OCI-LY1 (cell line): ENCODE measurements around the gene CHMP6.

Source experiments
- H2AFZ ChIP-seq: fragments of 200-600 bp; sonication (generic), shearing (Covaris generic); 2 replicates; pipeline ENCODE4 v1.6.0; 2014; ENCODE audit warnings: antibody characterized with exemption, mild to moderate bottlenecking, low read length
- H3F3A ChIP-seq: fragments of 200-600 bp; sonication (generic), shearing (Covaris generic); 2 replicates; pipeline ENCODE4 v1.6.0; 2014; ENCODE audit warnings: mild to moderate bottlenecking, antibody characterized with exemption, low read length, moderate library complexity; ENCODE audit not compliant: insufficient read depth
- H3K27ac ChIP-seq: fragments of 200-600 bp; sonication (generic); 2 replicates; pipeline ENCODE4 v1.5.1; 2014; ENCODE audit warnings: low read length, mixed run types, mild to moderate bottlenecking, low read depth; ENCODE audit not compliant: poor library complexity, severe bottlenecking
- H3K27me3 ChIP-seq: fragments of 200-600 bp; sonication (generic); 2 replicates; pipeline ENCODE4 v1.6.0; 2014; ENCODE audit warnings: antibody characterized with exemption, mild to moderate bottlenecking, low read length, moderate library complexity; ENCODE audit not compliant: insufficient read depth
- H3K36me3 ChIP-seq: fragments of 200-600 bp; sonication (generic); 2 replicates; pipeline ENCODE4 v1.6.1; 2014; ENCODE audit warnings: mild to moderate bottlenecking, antibody characterized with exemption, low read length, moderate library complexity, mixed read lengths; ENCODE audit not compliant: insufficient read depth
- H3K4me1 ChIP-seq: fragments of 200-600 bp; sonication (generic); 2 replicates; pipeline ENCODE4 v1.5.1; 2014; ENCODE audit warnings: mild to moderate bottlenecking, low read length, moderate library complexity; ENCODE audit not compliant: insufficient read depth, severe bottlenecking
- H3K4me2 ChIP-seq: fragments of 200-600 bp; sonication (generic), shearing (Covaris generic); 2 replicates; pipeline ENCODE4 v1.6.1; 2014; ENCODE audit warnings: low read length
- H3K4me3 ChIP-seq: fragments of 200-600 bp; sonication (generic); 2 replicates; pipeline ENCODE4 v1.5.1; 2014; ENCODE audit warnings: low read length, low read depth, mild to moderate bottlenecking, mixed read lengths; ENCODE audit not compliant: poor library complexity, severe bottlenecking
- H3K79me2 ChIP-seq: fragments of 200-600 bp; shearing (Covaris generic); 2 replicates; pipeline ENCODE4 v1.6.1; 2016; ENCODE audit warnings: mixed run types, low read length, mixed read lengths; ENCODE audit not compliant: insufficient read depth
- H3K9ac ChIP-seq: fragments of 200-600 bp; sonication (generic), shearing (Covaris generic); 2 replicates; pipeline ENCODE4 v1.6.1; 2014; ENCODE audit warnings: mild to moderate bottlenecking, low read length, mixed read lengths
- H3K9me2 ChIP-seq: fragments of 200-600 bp; sonication (generic), shearing (Covaris generic); 2 replicates; pipeline ENCODE4 v1.6.1; 2014; ENCODE audit warnings: low read depth, mild to moderate bottlenecking, low read length, mixed read lengths
- H3K9me3 ChIP-seq: fragments of 200-600 bp; shearing (Covaris generic); 2 replicates; pipeline ENCODE4 v1.6.1; 2014; ENCODE audit warnings: low read length, mixed read lengths
- H4K20me1 ChIP-seq: fragments of 200-600 bp; sonication (generic), shearing (Covaris generic); 2 replicates; pipeline ENCODE4 v1.6.0; 2016; ENCODE audit warnings: mild to moderate bottlenecking, low read length; ENCODE audit not compliant: insufficient read depth
- EZH2 ChIP-seq: fragments of 200-600 bp; sonication (generic), shearing (Covaris generic); IDR thresholded peaks from 2 replicates; pipeline ENCODE4 v1.8.0; 2017; ENCODE audit warnings: borderline replicate concordance, mixed run types, mild to moderate bottlenecking, antibody characterized with exemption, low read length, moderate library complexity, mixed read lengths
- TF ChIP-seq, protein P1 (sequence below): fragments of 200-600 bp; sonication (generic), shearing (Covaris generic); IDR thresholded peaks from 2 replicates; pipeline ENCODE4 v1.5.1; 2017; ENCODE audit warnings: mild to moderate bottlenecking, antibody characterized with exemption, low read length, moderate library complexity, mixed read lengths

Gene CHMP6

DNA sequence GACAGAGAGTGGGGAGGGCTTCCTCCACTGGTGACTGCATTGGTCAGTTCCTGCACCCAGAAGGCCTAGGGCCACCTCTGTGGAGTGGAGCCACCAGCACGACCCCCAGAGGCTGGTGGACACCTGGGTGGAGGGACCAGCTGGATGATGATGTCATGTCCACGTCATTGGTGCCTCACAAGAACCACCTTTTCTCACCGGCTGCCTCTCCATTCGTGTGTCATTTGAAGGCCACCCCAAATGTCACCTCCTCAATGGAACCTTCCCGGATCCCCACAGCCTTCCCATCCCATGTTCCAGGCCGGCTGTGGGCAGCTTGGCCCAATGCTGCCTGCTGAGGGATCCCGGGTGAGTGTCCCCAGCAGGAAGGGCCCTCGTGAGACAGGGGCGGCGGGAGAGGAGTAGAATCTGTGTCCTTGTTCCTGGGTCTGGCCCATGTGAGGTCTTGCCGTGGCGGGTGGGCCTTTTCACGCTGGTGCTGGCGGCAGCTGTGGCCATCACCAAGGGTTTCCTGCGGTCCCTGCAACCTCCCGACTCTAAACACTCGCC lies 9.1 kb upstream of the CHMP6 start:
- H3K4me2 ChIP-seq = no peak overlapping the region
- no peak overlapping the region for H3K4me3 ChIP-seq
- TF ChIP-seq, protein P1, sequence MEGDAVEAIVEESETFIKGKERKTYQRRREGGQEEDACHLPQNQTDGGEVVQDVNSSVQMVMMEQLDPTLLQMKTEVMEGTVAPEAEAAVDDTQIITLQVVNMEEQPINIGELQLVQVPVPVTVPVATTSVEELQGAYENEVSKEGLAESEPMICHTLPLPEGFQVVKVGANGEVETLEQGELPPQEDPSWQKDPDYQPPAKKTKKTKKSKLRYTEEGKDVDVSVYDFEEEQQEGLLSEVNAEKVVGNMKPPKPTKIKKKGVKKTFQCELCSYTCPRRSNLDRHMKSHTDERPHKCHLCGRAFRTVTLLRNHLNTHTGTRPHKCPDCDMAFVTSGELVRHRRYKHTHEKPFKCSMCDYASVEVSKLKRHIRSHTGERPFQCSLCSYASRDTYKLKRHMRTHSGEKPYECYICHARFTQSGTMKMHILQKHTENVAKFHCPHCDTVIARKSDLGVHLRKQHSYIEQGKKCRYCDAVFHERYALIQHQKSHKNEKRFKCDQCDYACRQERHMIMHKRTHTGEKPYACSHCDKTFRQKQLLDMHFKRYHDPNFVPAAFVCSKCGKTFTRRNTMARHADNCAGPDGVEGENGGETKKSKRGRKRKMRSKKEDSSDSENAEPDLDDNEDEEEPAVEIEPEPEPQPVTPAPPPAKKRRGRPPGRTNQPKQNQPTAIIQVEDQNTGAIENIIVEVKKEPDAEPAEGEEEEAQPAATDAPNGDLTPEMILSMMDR = no peak
- no peak for TF ChIP-seq EZH2
- H3K36me3 ChIP-seq = no peaks in the 10 kb centered on the region
- no peaks in the 10 kb centered on the region for H3F3A ChIP-seq
- no peaks in the 10 kb centered on the region for H3K9me3 ChIP-seq
- H4K20me1 ChIP-seq = no peaks in the 10 kb centered on the region
- no peak overlapping the region for H3K27ac ChIP-seq
- H3K79me2 ChIP-seq = no peaks in the 10 kb centered on the region
- H3K9ac ChIP-seq = no peak overlapping the region
- H3K27me3 ChIP-seq = peaks cover 13% of the 10 kb centered on the region
- no peaks in the 10 kb centered on the region for H3K9me2 ChIP-seq
- H2AFZ ChIP-seq = no peak overlapping the region
- H3K4me1 ChIP-seq = no peaks in the 10 kb centered on the region

DNA sequence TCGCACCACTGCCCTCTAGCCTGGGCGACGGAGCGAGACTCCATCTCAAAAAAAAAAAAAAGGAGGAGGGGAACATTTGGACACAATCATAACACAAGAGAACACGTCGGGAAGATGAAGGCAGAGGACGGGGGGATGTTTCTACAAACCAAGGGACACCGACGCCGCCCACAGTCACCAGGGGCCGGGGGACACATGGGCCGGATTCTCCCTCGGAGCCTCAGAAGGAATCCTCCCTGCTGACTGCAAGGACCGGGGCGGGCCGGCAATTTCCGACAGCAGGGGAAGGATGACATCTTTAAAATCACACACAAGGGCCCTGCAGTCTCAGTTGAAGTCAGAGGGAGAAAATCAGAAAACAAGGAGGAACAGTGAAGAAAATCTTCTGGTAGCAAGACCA lies 8.1 kb upstream of the CHMP6 start:
- H3K9ac ChIP-seq = no peak overlapping the region
- H3K4me3 ChIP-seq = no peak overlapping the region
- H3K27me3 ChIP-seq = peaks cover 13% of the 10 kb centered on the region
- TF ChIP-seq, protein P1 = no peak
- TF ChIP-seq EZH2 = no peak
- no peaks in the 10 kb centered on the region for H3K9me3 ChIP-seq
- no peak overlapping the region for H3K27ac ChIP-seq
- no peaks in the 10 kb centered on the region for H3F3A ChIP-seq
- no peaks in the 10 kb centered on the region for H3K79me2 ChIP-seq
- H3K4me2 ChIP-seq = no peak overlapping the region
- H3K36me3 ChIP-seq = no peaks in the 10 kb centered on the region
- H4K20me1 ChIP-seq = no peaks in the 10 kb centered on the region
- no peaks in the 10 kb centered on the region for H3K4me1 ChIP-seq
- no peak overlapping the region for H2AFZ ChIP-seq
- H3K9me2 ChIP-seq = no peaks in the 10 kb centered on the region

DNA sequence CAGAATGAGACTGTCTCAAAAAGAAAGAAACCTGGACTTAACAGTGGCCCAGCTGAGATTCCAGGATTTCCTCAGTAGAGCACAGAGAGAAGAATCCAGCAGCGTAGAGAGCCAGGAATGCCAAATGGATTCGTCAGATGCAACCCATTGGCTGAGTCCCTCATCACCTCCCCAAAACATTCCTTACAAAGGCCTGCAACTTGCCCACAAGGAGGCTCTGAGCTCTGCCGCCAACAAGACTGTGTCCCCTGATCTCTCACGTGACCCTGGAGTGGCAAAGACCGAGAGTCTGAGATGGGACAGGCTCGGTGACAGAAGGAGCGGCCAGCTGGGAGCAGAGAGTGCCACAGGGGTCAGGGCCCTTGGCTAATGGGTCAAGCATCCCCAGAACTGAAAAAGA lies 6.9 kb upstream of the CHMP6 start:
- no peaks in the 10 kb centered on the region for H3F3A ChIP-seq
- H3K4me1 ChIP-seq = peaks cover 8% of the 10 kb centered on the region
- H4K20me1 ChIP-seq = no peaks in the 10 kb centered on the region
- H3K27ac ChIP-seq = no peak overlapping the region
- no peak overlapping the region for H3K9ac ChIP-seq
- no peaks in the 10 kb centered on the region for H3K9me2 ChIP-seq
- TF ChIP-seq, protein P1 = no peak
- TF ChIP-seq EZH2 = no peak
- no peaks in the 10 kb centered on the region for H3K36me3 ChIP-seq
- no peak overlapping the region for H3K4me2 ChIP-seq
- H3K27me3 ChIP-seq = peaks cover 19% of the 10 kb centered on the region
- H3K9me3 ChIP-seq = no peaks in the 10 kb centered on the region
- H3K79me2 ChIP-seq = no peaks in the 10 kb centered on the region
- no peak overlapping the region for H3K4me3 ChIP-seq
- no peak overlapping the region for H2AFZ ChIP-seq
